NOMO-1 treated with DMSO at 0.1 percent for 48 hours (cell line): ENCODE data around the gene CPT1A.

Experiments
- DNase-seq: peaks from one replicate; lab custom pipeline; 2025; ENCODE audit not compliant: unreplicated experiment; lab: John Stamatoyannopoulos, UW

CPT1A gene

DNA sequence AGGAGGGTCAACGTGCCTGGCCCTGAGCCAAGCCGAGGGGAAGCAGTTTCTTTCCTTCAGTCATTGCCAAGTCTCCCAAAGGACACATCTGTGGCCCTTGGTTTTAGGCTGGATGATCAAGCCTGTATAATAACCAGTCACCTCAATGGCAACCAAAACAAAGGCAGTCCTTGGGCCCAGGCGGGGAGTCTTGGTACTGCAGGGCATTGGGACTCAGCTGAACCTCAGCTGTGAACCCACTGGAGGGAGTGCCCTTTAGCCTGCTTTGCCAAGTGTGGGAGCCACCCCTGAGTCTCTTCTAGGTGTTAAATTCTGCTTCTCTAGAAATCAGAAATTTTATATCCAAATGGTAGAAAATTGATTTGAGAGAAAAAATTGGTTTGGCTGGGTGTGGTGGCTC is 36.9 kb downstream of the CPT1A start:
- DNase-seq, result no peak

DNA sequence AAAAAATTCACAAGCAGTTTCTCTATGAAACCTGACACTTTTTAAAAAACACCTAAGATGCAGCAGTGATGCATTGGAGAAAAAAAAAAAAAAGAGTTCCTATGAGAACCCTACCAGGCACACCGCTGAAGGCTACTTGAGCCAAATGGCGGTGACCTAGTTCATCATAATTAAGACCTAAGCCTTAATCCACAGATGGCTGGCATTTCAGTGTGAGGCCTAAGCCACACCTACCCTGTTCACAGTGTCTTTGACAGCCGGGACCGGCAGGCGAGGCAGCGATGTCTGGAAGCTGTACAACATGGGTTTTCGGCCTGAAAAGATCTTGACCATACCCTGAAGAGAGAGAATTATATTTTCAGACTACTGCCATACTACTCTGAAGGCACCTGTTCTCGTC is 38.0 kb downstream of the CPT1A start:
- DNase-seq, result no peak

DNA sequence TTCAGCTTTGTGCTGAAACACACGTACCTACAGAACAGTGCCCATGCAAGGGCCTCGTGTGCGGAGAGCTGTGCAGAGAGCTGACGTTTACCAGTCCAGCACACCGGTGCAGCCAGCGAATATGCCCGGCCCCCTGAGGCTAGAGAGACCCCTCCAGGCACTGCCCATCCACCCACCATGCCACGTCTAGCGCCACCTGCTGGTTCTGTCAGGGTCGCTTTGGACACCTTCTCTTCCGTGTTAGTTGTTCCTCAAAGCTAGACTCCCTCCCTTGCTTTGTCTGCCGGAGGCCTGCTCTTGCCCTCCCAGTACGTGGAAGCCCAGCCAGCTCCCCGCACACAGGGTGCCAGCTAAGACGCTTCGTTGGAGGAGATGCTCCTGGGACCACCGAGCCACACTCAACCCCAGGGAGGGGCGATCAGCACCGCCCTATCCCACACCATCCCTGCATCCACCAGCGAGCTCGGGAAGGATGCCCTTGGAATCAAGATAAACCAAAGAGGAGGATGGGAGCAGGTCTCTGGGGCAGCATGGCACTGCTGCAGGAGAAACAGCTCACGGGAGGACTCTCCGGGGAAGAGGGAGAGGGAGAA is 43.4 kb downstream of the CPT1A start:
- DNase-seq, result no peak

DNA sequence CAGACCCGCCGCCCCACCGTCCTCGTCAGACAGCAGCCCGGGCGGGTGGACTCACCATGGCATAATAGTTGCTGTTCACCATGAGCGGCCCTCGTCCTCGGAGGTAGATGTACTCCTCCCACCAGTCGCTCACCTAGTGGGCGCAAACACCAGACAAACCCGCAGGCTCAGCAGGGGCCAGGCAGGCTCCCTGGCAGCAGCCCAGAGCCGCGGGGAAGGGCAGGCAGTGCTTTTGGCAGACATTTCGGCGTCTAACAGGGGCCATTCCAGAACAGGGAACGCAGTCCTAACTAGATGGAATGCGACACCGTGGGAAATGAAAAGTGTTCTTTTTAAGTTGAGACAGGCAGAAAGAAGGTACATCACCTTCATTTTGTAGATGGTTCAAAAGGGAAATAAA is 44.9 kb downstream of the CPT1A start:
- DNase-seq, result no peak

DNA sequence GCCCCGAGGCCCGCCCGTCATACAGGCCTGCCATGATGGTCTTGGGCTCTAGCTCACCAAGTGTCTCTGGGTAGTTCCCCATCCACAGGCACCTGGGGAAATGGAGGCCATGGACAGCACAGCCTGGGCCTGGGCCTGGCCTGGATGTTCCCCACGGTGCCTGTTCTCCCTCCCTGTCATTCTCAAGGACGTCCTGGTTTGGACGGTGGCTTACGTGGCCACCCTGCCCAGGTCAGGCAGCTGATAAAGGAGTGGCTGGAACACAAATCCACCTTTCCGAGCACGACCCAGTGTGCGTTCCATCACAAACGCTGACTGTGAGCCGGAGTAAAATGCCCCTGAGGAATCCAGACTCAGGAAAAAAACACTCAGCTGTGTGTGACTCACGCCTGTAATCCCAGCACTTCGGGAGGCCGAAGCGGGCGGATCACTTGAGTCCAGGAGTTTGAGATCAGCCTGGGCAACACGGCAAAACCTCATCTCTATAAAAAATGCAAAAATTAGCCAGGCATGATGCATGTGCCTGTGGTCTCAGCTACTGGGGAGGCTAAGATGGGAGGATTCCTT is 49.2 kb downstream of the CPT1A start:
- DNase-seq, result no peak

DNA sequence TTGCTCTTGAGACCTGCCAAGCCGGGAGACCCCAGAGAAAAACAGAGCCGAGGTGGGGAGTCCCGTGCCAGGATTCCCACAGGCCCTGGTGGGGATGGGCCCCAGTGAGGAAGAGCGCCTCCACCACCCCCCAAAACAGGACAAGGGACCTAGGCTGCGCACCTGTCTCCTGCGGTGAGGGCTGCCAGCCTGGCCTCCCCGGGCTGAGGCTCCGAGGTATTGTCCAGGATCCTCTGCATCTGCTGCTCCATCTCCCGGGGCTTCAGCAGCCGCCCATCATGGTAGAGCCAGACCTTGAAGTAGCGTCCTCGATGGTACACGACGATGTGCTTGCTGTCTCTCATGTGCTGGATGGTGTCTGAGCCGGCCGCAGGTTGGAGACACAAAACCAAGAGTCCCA is 57.1 kb downstream of the CPT1A start:
- DNase-seq, result no peak

DNA sequence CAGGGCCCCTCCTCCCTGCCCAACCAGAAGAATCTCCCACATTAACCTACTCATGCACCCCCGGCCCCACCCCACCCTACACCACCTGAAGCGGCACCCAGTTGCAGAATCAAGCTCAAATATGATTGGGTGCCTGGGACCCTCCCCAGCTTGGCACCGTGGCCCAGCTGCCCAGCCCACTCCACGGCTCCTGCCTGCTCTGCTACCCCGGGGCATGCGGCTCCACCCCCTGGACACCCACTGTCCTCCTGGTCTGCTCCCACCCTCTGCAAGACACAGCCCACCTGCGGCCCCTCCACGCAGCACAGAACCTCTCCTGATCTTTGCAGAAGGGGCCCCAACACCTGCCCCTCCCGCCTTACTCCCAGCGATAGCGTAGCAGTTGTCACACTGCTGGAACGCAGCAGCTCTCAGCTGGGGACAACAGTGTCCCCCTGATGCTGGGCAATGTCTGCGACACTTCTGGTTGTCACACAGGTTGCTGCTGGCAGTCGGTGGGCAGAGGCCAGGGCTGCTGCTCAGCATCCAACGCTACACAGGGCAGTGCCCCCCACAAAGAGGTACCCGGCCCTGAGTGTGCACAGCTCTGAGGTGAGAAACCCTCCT is 58.4 kb downstream of the CPT1A start:
- no peak for DNase-seq

DNA sequence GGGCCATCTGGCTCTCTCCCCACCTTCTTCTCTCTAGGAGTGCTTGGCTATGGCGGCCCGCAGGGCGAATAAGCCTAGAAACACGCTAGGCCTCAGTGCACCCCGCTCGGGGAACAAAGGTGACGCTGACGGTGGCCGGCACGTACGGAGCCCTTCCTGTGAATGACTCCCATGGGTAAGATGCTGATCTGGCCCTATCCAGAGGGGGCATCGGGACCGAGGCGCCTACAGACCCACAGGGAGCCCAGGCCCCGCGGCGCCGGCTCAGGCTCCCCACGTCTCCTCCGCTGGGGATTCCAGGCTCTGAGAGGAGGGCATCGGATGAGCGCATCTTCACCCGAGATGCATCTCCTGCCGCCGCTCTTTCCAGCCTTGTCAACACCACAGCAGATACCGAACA is 59.0 kb downstream of the CPT1A start:
- no peak for DNase-seq

DNA sequence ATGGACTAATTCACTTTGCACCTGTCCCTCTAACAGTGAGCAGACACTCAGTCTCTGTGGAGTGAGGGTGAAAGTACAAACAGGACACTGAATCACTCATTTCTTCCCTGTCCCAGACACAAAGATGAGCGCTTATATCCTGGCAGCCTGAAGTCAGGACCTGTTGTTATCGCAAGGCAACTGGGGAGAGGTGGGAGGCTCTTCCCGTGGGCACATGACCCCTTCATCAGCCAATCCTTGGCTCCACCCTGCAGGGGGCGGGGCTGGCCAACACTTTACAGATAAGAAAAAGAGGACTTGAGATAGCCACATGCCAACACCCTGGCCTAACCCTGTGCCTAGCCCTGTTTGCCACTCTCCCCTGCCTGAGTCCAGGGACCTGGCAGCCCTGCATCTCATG is 60.9 kb downstream of the CPT1A start:
- no peak for DNase-seq

DNA sequence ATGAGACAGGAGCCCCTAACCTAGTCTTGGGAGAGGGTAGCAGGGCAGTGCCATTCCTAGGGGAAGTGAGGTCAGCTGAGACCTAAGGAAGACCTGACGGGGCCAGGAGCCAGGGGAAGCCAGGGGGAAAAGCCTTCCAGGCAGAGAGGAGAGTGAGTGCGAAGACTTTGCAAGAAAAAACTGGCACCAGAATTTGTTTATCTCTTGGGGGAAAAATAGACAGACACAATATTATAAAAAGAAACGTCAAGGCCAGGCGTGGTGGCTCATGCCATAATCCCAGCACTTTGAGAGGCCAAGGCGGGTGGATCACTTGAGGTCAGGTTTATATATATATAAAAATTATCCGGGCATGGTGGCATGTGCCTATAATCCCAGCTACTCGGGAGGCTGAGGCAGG is 63.5 kb downstream of the CPT1A start:
- no peak for DNase-seq

DNA sequence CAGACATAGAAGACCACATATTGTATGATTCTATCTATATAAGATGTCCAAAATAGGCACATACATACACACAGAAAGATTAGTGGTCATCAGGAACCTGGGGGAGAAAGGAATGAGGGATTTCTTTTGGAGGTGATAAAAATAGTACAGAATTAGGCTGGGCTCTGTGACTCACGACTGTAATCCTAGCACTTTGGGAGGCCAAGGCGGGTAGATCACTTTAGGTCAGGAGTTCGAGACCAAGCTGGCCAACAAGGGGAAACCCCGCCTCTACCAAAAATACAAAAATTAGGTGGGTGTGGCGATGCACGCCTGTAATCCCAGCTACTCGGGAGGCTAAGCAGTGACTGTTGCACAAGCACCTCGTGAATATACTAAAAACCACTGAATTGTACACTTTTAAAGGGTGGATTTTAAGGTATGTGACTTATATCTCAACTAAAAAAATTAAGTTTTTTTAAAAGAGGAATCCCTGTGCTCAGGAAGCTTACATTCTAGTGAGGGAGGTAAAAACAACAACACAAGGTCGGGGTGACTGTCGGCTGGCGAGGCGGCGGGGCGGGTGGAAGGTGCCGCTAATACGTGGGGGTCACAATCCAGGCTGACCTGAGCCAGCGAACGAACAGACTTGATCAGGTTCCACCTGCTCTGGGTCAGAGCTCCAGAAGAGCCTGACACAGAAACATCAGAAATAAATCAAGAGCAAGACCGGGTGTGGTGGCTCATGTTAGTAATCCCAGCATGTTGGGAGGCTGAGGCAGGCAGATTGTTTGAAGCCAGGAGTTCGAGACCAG is 65.1 kb downstream of the CPT1A start:
- no peak for DNase-seq

DNA sequence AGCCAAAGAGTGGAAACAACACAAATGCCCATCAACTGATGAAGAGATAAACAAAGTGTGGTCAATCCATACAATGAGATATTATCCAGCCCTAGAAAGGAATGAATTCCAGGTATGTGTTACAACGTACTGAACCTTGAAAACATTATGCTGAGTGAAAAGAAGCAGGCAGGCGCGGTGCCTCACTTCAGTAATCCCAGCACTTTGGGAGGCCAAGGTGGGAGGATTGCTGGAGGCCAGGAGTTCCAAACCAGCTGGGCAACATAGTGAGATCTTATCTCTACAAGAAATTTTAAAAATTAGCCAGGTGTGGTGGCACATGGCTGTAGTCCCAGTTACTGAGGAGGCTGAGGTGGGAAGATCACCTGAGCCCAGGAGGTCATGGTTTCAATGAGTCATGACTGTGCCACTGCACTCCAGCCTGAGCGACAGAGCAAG is 65.7 kb downstream of the CPT1A start:
- no peak for DNase-seq

DNA sequence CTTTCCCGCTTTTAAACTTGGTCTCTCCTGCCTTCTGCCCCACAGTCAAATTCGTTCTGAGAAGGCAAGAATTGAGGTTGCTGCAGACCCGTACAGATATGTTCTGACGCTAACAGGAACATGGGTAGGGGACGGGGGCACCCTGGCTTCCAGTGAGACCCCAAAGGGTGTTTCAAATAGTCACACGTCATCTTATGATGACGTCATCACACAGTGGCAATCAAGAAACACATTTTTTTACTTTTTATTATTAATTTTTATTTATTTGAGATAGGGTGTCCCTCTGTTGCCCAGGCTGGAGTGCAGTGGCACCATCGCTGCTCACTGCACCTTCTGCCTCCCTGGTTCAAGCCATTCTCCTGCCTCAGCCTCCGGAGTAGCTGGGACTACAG is 67.5 kb downstream of the CPT1A start:
- no peak for DNase-seq

DNA sequence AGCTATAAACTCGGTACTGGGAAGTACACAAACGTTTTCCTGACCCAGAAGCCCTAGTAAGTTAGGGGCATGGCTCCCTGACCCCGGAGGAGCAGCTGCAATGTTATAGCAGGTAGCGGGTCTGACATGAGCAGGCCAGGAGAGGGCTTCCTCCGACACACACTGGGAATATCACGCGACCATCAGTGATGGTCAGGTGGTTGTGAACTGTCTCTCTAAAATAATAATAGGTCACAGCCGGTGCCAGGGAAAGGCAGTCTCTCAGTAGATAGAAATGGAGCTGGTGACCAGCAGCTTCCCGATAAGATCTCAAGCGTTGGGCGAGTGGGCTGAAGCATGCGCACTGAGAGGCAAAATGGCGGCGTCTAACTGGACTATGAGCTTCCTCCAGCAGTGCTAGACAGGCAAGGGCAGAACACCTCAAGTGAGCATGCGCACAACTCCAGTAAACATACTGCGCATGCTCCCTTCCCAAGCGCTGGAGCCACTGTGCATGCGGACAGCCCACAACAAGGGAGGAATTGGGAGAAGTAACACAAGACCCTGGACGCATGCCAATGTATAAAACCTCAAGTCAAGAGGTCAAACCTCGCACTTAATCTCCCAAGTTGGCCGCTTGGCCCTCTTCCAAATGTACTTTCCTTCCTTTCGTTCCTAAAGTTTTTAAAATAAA is 68.1 kb downstream of the CPT1A start:
- DNase-seq, result no peak

DNA sequence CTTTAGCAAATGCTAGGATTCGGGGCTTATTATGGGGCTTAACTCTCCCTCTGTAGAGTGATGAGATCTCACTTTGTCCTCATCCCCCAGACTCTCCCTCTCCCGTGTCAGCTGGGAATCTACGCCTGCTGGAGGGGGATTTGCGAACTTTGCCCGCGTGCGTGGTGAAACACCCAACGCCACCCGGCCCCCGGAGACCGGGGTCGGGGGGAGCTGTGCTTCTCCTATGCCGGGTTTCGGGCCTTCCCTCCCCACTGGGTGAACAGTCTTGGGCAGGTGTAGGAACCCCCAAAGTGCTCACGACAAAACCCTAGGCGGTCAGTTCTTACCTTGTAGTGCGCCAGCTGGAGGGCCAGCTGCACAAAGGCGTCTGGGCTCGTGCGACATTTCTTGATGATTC is 68.8 kb downstream of the CPT1A start:
- DNase-seq, result no peak

DNA sequence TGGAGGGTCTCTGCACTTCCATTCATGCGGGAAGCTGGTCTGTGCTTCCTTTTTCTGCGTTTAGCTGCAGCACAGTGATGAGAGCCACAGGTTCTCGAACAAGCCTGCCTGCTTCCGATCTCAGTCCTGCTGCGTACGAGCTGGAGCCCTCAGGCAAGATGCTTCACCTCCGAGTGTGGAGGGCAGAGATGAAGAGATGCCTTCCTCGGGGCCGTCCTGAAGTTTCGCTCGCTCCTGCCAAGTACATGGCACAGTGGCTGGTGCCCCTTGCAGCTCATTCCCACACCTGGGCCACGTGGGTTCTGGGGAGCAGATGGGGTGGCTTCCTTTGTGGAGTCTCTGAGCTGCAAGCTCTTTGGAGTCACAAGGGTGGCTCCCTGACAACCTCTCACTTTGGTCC is 70.9 kb downstream of the CPT1A start:
- DNase-seq, result no peak

DNA sequence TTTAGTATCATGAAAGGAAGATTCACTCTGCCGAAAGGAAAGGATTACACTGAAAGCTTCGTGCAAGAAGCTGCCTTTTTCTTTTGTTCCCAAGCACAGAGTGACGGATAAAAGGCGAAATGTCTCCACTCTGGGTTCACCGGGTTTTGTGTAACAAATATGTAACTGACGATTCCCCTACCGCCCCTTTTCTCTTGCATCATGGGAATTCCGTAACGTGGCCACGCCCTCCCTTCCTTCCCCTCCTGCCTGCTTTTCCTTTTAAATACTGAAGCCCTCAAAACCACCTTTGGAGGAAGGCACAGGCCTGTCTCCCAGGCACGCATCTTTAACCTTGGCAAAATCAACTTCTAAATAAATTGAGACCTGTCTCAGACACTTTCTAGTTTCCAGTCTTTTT is 74.0 kb downstream of the CPT1A start:
- no peak for DNase-seq

DNA sequence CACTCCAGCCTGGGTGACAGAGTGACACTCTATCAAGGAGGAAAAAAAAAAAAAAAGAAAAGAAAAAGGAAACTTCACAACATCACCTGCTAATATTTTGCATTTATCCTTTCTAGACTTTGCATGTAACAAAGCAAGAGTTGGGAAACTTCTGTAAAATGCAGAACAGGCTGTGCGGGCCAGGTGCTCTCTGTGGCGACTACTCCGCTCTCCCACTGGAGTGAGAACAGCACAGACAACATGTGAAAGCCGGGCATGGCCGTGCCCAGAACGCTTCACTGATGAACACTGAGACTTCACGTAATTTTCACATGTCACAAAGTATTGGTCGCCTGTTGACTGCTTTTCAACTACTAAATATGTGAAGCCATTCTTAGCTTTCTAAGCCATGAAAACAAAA is 74.9 kb downstream of the CPT1A start:
- DNase-seq, result no peak

DNA sequence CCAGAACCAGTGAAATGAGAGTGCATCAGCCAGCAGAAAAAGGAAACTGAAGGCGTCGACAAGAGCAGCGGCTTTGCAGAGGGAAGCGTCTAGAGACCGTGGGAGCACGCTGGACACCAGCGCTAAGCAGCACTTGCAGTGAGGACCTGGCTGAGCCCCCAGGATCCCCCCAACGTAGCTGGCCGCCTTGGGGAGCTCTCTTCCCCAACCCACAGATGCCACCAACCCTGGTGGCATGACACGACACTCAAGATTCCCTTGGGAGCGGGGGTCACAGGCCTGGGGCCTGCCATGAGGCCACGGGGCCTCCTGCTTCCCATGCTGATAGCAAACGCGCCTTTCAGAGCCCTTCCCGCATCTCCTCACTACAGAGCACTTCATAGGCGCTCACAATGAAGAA is 77.0 kb downstream of the CPT1A start:
- no peak for DNase-seq

DNA sequence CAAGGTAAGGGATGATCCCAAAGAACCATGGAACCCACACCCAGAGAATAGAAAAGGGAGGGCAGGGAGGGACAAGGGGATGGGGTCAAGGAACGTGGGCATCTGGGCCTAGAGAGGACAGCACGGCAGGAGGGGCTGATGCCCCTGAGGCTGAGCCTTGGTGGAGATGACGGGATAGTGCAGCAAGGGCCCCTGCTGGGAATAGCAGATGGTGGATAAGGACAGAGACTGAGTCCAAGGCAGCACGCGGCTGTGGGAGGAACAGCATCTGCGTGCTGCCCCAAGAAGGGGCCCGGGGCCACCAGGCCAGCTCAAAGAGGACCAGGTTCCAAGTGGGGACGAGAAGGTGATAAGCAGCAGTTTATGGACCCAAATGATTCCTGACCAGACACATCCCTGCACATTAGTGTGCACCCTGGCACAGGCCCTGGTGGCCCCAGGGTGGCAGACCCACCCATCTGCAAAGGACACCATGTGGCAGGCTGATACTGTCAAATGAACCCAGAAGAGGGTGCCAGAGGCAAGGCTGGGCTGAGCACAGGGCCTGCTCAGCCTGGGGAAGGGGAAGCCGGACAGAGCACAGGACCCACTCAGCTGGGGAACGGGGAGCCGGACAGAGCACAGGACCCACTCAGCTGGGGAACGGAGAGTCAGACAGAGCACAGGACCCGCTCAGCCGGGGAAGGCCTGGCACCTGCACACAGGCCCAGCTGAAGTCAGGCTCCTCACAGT is 77.6 kb downstream of the CPT1A start:
- DNase-seq, result no peak

DNA sequence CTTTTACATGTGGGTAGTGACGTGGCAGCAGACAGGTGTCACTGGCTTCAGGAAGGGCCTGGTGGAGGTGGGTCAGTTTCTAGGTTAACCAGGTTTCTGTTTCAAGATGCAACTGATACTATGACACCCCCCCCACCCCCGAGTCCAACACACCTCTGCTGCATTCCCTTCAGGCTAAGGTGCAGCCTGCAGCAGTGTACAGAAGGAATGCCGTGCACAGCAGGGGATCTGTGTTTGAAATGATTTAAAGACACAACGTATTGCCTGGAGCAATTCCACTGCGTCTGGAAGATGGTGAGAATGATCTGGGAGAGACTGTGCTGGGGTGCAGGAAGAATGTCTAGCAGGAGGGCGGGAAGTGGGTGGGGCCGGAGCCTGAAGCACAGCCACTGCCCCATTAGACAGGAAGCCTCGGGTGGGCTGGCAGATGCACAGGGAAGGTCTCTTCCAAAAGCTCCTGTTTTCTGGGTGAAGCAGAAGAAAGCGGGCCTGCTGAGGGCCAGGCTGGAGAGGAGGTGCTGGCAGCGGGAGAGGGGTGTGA is 78.5 kb downstream of the CPT1A start:
- no peak for DNase-seq
